Ovary (tissue), 3 donors: ENCODE results near the gene FAM13A.

Experiments
- CTCF ChIP-seq, 3 donors: fragments of 450-650 bp in 2 of 3; fragments of 200-600 bp in 1 of 3; IDR thresholded peaks; one replicate each; pipeline versions ENCODE4 v1.5.1 to v1.8.0; 2016 to 2022; ENCODE audit warnings: antibody characterized with exemption in 3 of 3, mild to moderate bottlenecking in 1 of 3
- EP300 ChIP-seq: sonication (generic); formaldehyde crosslinking; IDR thresholded peaks from one replicate; pipeline ENCODE4 v1.6.1; 2017; ENCODE audit warnings: antibody characterized with exemption
- donor health status: DM: no; HTN: no; CAD: no.

- no peak for TF ChIP-seq CTCF (IDR thresholded peaks at IDR 0.05)
- TF ChIP-seq EP300: no peak
These were observed 44.5 kb upstream of the FAM13A start for GRCh38 chr4:89101256-89102161.
